Hematopoietic multipotent progenitor cell treated with erythropoietin and hydrocortisone succinate and interleukin-3 and kit ligand, for 8 days (in vitro differentiated cells): Measurements from ENCODE around the gene SGSM1.

Experiments
- DNase-seq: peaks from one replicate; pipeline ENCODE4 v3.0.0-alpha.2; 2015

SGSM1 gene

GRCh38 chr22:24920029-24920428, 114.0 kb downstream of the SGSM1 start:
- no peak for DNase-seq

GRCh38 chr22:24925586-24926427, 119.8 kb downstream of the SGSM1 start:
- no peak for DNase-seq

- DNase-seq = no peak
These were observed 120.4 kb downstream of the SGSM1 start for GRCh38 chr22:24926428-24926725.

GRCh38 chr22:24926849-24927579, 121.0 kb downstream of the SGSM1 start:
- DNase-seq = no peak

GRCh38 chr22:24928322-24928721, 122.3 kb downstream of the SGSM1 start:
- DNase-seq = no peak

- DNase-seq = no peak
These were observed 124.7 kb downstream of the SGSM1 start for GRCh38 chr22:24930678-24931077.

- no peak for DNase-seq
These were observed 129.9 kb downstream of the SGSM1 start for GRCh38 chr22:24935771-24936483.

GRCh38 chr22:24937114-24937513, 131.1 kb downstream of the SGSM1 start:
- peak; percentile 14 for DNase-seq

- DNase-seq = peak; percentile 55
These were observed 132.8 kb downstream of the SGSM1 start for GRCh38 chr22:24938741-24939341.

GRCh38 chr22:24942301-24942700, 136.3 kb downstream of the SGSM1 start:
- DNase-seq = no peak

- no peak for DNase-seq
These were observed 138.4 kb downstream of the SGSM1 start for GRCh38 chr22:24944217-24944937.

- DNase-seq = no peak
These were observed 139.4 kb downstream of the SGSM1 start for GRCh38 chr22:24945430-24945829.

GRCh38 chr22:24947383-24947782, 141.4 kb downstream of the SGSM1 start:
- no peak for DNase-seq

GRCh38 chr22:24947881-24948280, 141.9 kb downstream of the SGSM1 start:
- no peak for DNase-seq

- no peak for DNase-seq
These were observed 142.6 kb downstream of the SGSM1 start for GRCh38 chr22:24948356-24949202.

- no peak for DNase-seq
These were observed 144.4 kb downstream of the SGSM1 start for GRCh38 chr22:24950272-24950902.

GRCh38 chr22:24951942-24952836, 146.2 kb downstream of the SGSM1 start, which contains the start of gene KIAA1671:
Gene KIAA1671 (plus strand): TSS chr22:24952716. CDS start chr22:25028000, 75,284 bp downstream.
- peak; percentile 76 for DNase-seq

GRCh38 chr22:24952837-24953383, 146.9 kb downstream of the SGSM1 start:
- DNase-seq = no peak

GRCh38 chr22:24953384-24954113, 147.5 kb downstream of the SGSM1 start:
- DNase-seq = no peak
